Effector memory CD4-positive, alpha-beta T cell (primary cell): Measurements from ENCODE around the gene AGPAT3.

Source experiments
- DNase-seq, 3 donors: peaks; one replicate each; pipeline ENCODE4 v3.0.0-alpha.2; 2020
- H3K27ac ChIP-seq: 2 replicates; pipeline ENCODE4 v1.7.0; 2013; ENCODE audit warnings: mild to moderate bottlenecking, low read length, moderate library complexity; ENCODE audit not compliant: insufficient read depth, poor library complexity, severe bottlenecking
- H3K27me3 ChIP-seq: replicated peaks from 2 replicates; pipeline ENCODE4 v1.7.0; 2013; ENCODE audit warnings: mild to moderate bottlenecking, low read length; ENCODE audit not compliant: insufficient read depth, control insufficient read depth, poor library complexity, severe bottlenecking
- H3K36me3 ChIP-seq: 2 replicates; pipeline ENCODE4 v1.7.0; 2013; ENCODE audit warnings: mild to moderate bottlenecking, low read length, moderate library complexity; ENCODE audit not compliant: control insufficient read depth, insufficient read depth
- H3K4me1 ChIP-seq: 2 replicates; pipeline ENCODE4 v1.7.0; 2013; ENCODE audit warnings: low read length, mild to moderate bottlenecking; ENCODE audit not compliant: control insufficient read depth, insufficient read depth, poor library complexity, severe bottlenecking
- H3K4me3 ChIP-seq: 2 replicates; pipeline ENCODE4 v1.7.0; 2013; ENCODE audit warnings: low read length, low read depth, mild to moderate bottlenecking; ENCODE audit not compliant: insufficient read depth, poor library complexity, severe bottlenecking
- H3K9me3 ChIP-seq: 2 replicates; pipeline ENCODE4 v1.7.0; 2013; ENCODE audit warnings: mild to moderate bottlenecking, low read length, moderate library complexity; ENCODE audit not compliant: control insufficient read depth

Gene AGPAT3

GRCh38 chr21:43943512-43944077, 78.6 kb downstream of the AGPAT3 start:
- H3K4me1 ChIP-seq: peaks cover 3% of the 10 kb centered on the region
- no peak overlapping the region for H3K27ac ChIP-seq
- no peaks in the 10 kb centered on the region for H3K27me3 ChIP-seq
- peaks cover 8% of the 10 kb centered on the region for H3K36me3 ChIP-seq
- DNase-seq: no peak
- H3K9me3 ChIP-seq: no peaks in the 10 kb centered on the region
- no peak overlapping the region for H3K4me3 ChIP-seq

- H3K27ac ChIP-seq: no peak overlapping the region
- H3K4me1 ChIP-seq: peaks cover 1% of the 10 kb centered on the region
- H3K27me3 ChIP-seq: no peaks in the 10 kb centered on the region
- H3K9me3 ChIP-seq: no peaks in the 10 kb centered on the region
- no peak overlapping the region for H3K4me3 ChIP-seq
- DNase-seq: no peak
- H3K36me3 ChIP-seq: peaks cover 8% of the 10 kb centered on the region
Measured at GRCh38 chr21:43944078-43944633, 79.1 kb downstream of the AGPAT3 start.

DNA sequence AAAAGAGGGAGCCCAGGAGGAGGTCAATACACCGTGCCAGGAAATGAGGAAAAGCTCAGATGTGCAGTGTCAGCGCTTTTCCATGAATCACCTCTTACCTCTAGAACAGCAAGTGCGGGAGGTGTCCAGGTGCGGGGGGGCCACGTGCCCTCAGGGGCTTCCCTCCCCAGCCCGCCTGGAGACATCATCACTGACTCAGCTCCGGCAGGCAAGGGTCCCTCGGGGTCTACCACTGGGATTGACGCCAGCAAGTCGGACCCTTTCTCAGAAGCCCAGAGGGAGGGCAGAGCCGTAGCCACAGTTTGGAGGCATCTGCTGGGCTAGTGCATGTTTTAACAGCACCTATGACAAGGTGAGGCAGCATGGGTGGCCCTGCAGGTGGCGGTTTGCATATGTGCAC, 79.7 kb downstream of the AGPAT3 start:
- peaks cover 7% of the 10 kb centered on the region for H3K4me1 ChIP-seq

GRCh38 chr21:43948740-43949498, 83.9 kb downstream of the AGPAT3 start:
- Histone ChIP-seq H3K36me3 (peaks cover 12% of the 10 kb centered on the region), H3K27ac (no peak overlapping the region), H3K4me3 (no peak overlapping the region), H3K4me1 (peaks cover 9% of the 10 kb centered on the region), H3K9me3 (no peaks in the 10 kb centered on the region), H3K27me3 (no peaks in the 10 kb centered on the region)
- no peak for DNase-seq

More for the DNA sequence above, 79.7 kb downstream of the AGPAT3 start:
- DNase-seq: no peak
- no peaks in the 10 kb centered on the region for H3K9me3 ChIP-seq
- H3K36me3 ChIP-seq: peaks cover 8% of the 10 kb centered on the region
- H3K27me3 ChIP-seq: no peaks in the 10 kb centered on the region
- H3K4me3 ChIP-seq: no peak overlapping the region
- no peak overlapping the region for H3K27ac ChIP-seq

GRCh38 chr21:43949499-43950208, 84.6 kb downstream of the AGPAT3 start:
- no peaks in the 10 kb centered on the region for H3K27me3 ChIP-seq
- H3K9me3 ChIP-seq: no peaks in the 10 kb centered on the region
- peaks cover 9% of the 10 kb centered on the region for H3K4me1 ChIP-seq
- no peak for DNase-seq
- peaks cover 12% of the 10 kb centered on the region for H3K36me3 ChIP-seq
- no peak overlapping the region for H3K4me3 ChIP-seq
- no peak overlapping the region for H3K27ac ChIP-seq

DNA sequence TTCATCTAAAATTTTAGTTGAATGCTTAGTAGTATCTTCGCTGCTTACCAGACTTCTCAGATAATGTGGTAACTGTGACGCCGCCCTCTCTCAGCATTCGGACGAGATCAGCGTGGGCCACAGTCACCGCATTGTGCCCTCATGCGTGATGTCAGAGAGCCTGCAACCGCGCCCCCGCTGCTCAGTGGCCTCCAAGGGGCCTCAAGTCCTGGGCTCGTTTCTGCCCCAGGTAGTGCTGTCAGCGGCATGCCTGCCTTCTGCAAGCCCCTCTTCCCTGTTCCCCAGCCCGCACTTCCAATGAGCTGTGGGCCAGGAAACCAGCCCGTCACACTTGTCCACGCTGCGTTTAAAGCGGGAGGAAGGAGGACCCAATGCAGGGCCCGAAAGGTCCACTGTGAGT, 85.5 kb downstream of the AGPAT3 start:
- Histone ChIP-seq H3K4me1 (peaks cover 9% of the 10 kb centered on the region), H3K27me3 (no peaks in the 10 kb centered on the region), H3K4me3 (no peak overlapping the region), H3K27ac (no peak overlapping the region), H3K36me3 (peaks cover 16% of the 10 kb centered on the region), H3K9me3 (no peaks in the 10 kb centered on the region)
- no peak for DNase-seq

DNA sequence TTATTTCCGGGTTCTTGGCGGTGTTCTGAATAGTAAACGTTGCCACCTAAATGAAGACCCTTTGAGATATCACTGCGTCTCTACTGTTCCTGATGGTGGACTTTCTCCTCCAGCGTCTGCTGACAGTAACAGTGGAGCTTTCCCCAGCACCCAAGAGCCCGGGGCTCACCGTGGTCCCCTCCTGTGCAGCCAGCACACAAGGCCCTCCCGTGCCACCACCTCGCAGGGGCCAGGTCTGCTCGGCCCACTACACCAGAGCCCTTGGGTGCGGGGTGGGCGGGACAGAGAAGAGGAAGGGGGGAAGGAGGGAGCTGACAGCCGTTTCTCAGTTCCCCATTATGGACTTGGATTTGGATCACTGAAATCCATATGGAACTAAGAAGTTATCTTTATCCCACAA, 85.9 kb downstream of the AGPAT3 start:
- Histone ChIP-seq H3K36me3 (peaks cover 16% of the 10 kb centered on the region), H3K9me3 (no peaks in the 10 kb centered on the region), H3K27me3 (no peaks in the 10 kb centered on the region), H3K4me1 (peaks cover 9% of the 10 kb centered on the region), H3K4me3 (no peak overlapping the region), H3K27ac (no peak overlapping the region)
- no peak for DNase-seq

DNA sequence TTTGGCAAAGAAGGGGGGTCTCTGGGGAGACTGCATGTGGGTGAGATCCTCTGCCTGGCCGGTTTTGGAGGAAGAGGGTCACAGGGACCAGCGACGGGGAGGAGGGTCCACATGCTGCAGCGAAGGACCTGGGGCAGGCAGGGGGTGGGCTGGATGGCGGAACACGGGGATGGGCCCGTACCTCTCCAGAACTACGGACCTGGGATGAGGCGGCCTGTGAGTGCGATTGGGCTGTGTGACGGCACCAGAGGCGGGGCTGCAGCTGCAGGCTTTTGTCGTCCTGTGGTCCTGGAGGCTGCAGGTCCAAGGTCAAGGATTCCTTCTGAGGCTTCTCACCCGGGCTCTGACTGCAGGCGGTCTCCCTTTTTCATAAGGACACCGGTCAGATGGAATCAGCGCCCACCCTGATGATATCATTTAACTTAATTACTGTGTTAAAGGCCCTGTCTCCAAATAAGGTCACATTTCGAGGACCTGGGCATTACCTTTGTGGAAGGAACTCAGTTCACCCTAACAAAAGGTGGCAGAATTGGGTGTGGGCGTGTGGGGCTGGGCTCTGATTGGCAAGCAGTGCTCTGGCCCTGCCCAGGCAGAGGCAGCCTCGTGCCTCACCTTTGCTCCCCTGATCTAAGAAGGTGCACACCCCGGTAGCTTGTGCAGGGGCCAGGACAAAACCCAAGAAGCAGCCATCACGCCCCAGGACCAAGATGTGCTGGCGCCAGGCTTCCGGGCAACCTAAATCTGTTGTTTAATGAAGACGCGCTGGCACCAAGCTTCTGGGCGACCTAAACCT, 87.1 kb downstream of the AGPAT3 start:
- Histone ChIP-seq H3K36me3 (peaks cover 16% of the 10 kb centered on the region), H3K27ac (no peak overlapping the region), H3K4me3 (no peak overlapping the region), H3K4me1 (peaks cover 9% of the 10 kb centered on the region), H3K27me3 (no peaks in the 10 kb centered on the region), H3K9me3 (no peaks in the 10 kb centered on the region)
- no peak for DNase-seq

- peaks cover 9% of the 10 kb centered on the region for H3K4me1 ChIP-seq
- no peaks in the 10 kb centered on the region for H3K9me3 ChIP-seq
- H3K36me3 ChIP-seq: peaks cover 14% of the 10 kb centered on the region
- no peaks in the 10 kb centered on the region for H3K27me3 ChIP-seq
- no peak for DNase-seq
- H3K27ac ChIP-seq: no peak overlapping the region
- no peak overlapping the region for H3K4me3 ChIP-seq
Measured at GRCh38 chr21:43953021-43953420, 88.0 kb downstream of the AGPAT3 start.
